ENCODE results near the gene TRHDE.

The TRHDE gene

DNA sequence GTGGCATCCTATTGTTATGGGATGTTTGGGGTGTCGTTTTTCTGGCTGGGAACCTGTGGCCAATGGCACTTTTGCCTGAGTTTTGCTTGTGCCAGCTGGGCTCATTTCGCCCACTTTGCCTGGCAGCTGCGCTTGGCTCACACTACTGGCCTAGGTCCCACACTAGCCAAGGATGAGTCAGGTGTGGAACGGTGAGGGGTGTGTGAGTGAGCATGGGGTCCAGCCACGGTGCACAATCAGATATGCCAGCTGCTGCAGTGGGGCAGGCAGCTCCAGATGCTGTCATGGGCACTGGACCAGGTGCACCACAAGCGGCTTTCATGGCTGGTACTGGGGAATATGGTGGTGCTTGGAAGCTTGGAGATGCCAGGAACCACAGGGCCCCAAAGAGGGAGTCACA is 21.5 kb downstream of the TRHDE start:
- H3K9ac ChIP-seq (ENCODE audit: insufficient read length, low read depth): no peak overlapping the region
- TF ChIP-seq YY1 (IDR thresholded peaks at IDR 0.05; ENCODE audit: insufficient read depth, insufficient read length): no peak
- no peak for TF ChIP-seq ZNF274 (IDR thresholded peaks at IDR 0.05; ENCODE audit: low read depth, low read length)
- TF ChIP-seq SUZ12 (IDR thresholded peaks at IDR 0.05; ENCODE audit: extremely low read depth, insufficient read depth, insufficient read length): no peak
- H3K4me3 ChIP-seq (ENCODE audit: insufficient read length, low read depth): no peak overlapping the region
- no peaks in the 10 kb centered on the region for H3K27me3 ChIP-seq (ENCODE audit: insufficient read depth, insufficient read length)
- H3K4me1 ChIP-seq (ENCODE audit: insufficient read depth, insufficient read length): no peaks in the 10 kb centered on the region
- no peaks in the 10 kb centered on the region for H3K9me3 ChIP-seq (ENCODE audit: insufficient read depth, low read length)
- no peaks in the 10 kb centered on the region for H3K36me3 ChIP-seq (ENCODE audit: insufficient read depth, insufficient read length, low read length)
- no peak for DNase-seq (ENCODE audit: low read depth, low spot score)

- Histone ChIP-seq H3K4me1 (ENCODE audit: insufficient read depth, insufficient read length) (no peaks in the 10 kb centered on the region), H3K36me3 (ENCODE audit: insufficient read depth, insufficient read length, low read length) (no peaks in the 10 kb centered on the region), H3K9ac (ENCODE audit: insufficient read length, low read depth) (no peak overlapping the region), H3K27me3 (ENCODE audit: insufficient read depth, insufficient read length) (no peaks in the 10 kb centered on the region), H3K9me3 (ENCODE audit: insufficient read depth, low read length) (no peaks in the 10 kb centered on the region), H3K4me3 (ENCODE audit: insufficient read length, low read depth) (no peak overlapping the region)
- no peak for TF ChIP-seq YY1 (IDR thresholded peaks at IDR 0.05; ENCODE audit: insufficient read depth, insufficient read length)
- TF ChIP-seq SUZ12 (IDR thresholded peaks at IDR 0.05; ENCODE audit: extremely low read depth, insufficient read depth, insufficient read length): no peak
- TF ChIP-seq ZNF274 (IDR thresholded peaks at IDR 0.05; ENCODE audit: low read depth, low read length): no peak
- DNase-seq (ENCODE audit: low read depth, low spot score): no peak
These were observed 22.9 kb downstream of the TRHDE start for GRCh38 chr12:72295101-72295500.

- TF ChIP-seq ZNF274 (IDR thresholded peaks at IDR 0.05; ENCODE audit: low read depth, low read length) (no peak), SUZ12 (IDR thresholded peaks at IDR 0.05; ENCODE audit: extremely low read depth, insufficient read depth, insufficient read length) (no peak), YY1 (IDR thresholded peaks at IDR 0.05; ENCODE audit: insufficient read depth, insufficient read length) (no peak)
- DNase-seq (ENCODE audit: low read depth, low spot score): no peak
- no peaks in the 10 kb centered on the region for H3K27me3 ChIP-seq (ENCODE audit: insufficient read depth, insufficient read length)
- no peak overlapping the region for H3K9ac ChIP-seq (ENCODE audit: insufficient read length, low read depth)
- H3K36me3 ChIP-seq (ENCODE audit: insufficient read depth, insufficient read length, low read length): no peaks in the 10 kb centered on the region
- H3K9me3 ChIP-seq (ENCODE audit: insufficient read depth, low read length): no peaks in the 10 kb centered on the region
- no peaks in the 10 kb centered on the region for H3K4me1 ChIP-seq (ENCODE audit: insufficient read depth, insufficient read length)
- no peak overlapping the region for H3K4me3 ChIP-seq (ENCODE audit: insufficient read length, low read depth)
These were observed 23.6 kb downstream of the TRHDE start for GRCh38 chr12:72295744-72296143.

GRCh38 chr12:72296389-72296788 is 24.2 kb downstream of the TRHDE start:
- DNase-seq (ENCODE audit: low read depth, low spot score): no peak
- no peak overlapping the region for H3K4me3 ChIP-seq (ENCODE audit: insufficient read length, low read depth)
- no peaks in the 10 kb centered on the region for H3K4me1 ChIP-seq (ENCODE audit: insufficient read depth, insufficient read length)
- no peak for TF ChIP-seq ZNF274 (IDR thresholded peaks at IDR 0.05; ENCODE audit: low read depth, low read length)
- no peak for TF ChIP-seq YY1 (IDR thresholded peaks at IDR 0.05; ENCODE audit: insufficient read depth, insufficient read length)
- no peak for TF ChIP-seq SUZ12 (IDR thresholded peaks at IDR 0.05; ENCODE audit: extremely low read depth, insufficient read depth, insufficient read length)
- no peaks in the 10 kb centered on the region for H3K36me3 ChIP-seq (ENCODE audit: insufficient read depth, insufficient read length, low read length)
- H3K27me3 ChIP-seq (ENCODE audit: insufficient read depth, insufficient read length): no peaks in the 10 kb centered on the region
- no peak overlapping the region for H3K9ac ChIP-seq (ENCODE audit: insufficient read length, low read depth)
- no peaks in the 10 kb centered on the region for H3K9me3 ChIP-seq (ENCODE audit: insufficient read depth, low read length)

- no peaks in the 10 kb centered on the region for H3K4me1 ChIP-seq (ENCODE audit: insufficient read depth, insufficient read length)
- H3K27me3 ChIP-seq (ENCODE audit: insufficient read depth, insufficient read length): no peaks in the 10 kb centered on the region
- no peak overlapping the region for H3K4me3 ChIP-seq (ENCODE audit: insufficient read length, low read depth)
- TF ChIP-seq ZNF274 (IDR thresholded peaks at IDR 0.05; ENCODE audit: low read depth, low read length) (no peak), YY1 (IDR thresholded peaks at IDR 0.05; ENCODE audit: insufficient read depth, insufficient read length) (no peak), SUZ12 (IDR thresholded peaks at IDR 0.05; ENCODE audit: extremely low read depth, insufficient read depth, insufficient read length) (no peak)
- H3K9me3 ChIP-seq (ENCODE audit: insufficient read depth, low read length): no peaks in the 10 kb centered on the region
- no peaks in the 10 kb centered on the region for H3K36me3 ChIP-seq (ENCODE audit: insufficient read depth, insufficient read length, low read length)
- no peak overlapping the region for H3K9ac ChIP-seq (ENCODE audit: insufficient read length, low read depth)
- no peak for DNase-seq (ENCODE audit: low read depth, low spot score)
These were observed 25.5 kb downstream of the TRHDE start for GRCh38 chr12:72297666-72298065.

GRCh38 chr12:72300728-72301127 is 28.6 kb downstream of the TRHDE start:
- TF ChIP-seq ZNF274 (IDR thresholded peaks at IDR 0.05; ENCODE audit: low read depth, low read length) (no peak), SUZ12 (IDR thresholded peaks at IDR 0.05; ENCODE audit: extremely low read depth, insufficient read depth, insufficient read length) (no peak), YY1 (IDR thresholded peaks at IDR 0.05; ENCODE audit: insufficient read depth, insufficient read length) (no peak)

GRCh38 chr12:72304751-72305150 is 32.6 kb downstream of the TRHDE start:
- H3K27me3 ChIP-seq (ENCODE audit: insufficient read depth, insufficient read length): no peaks in the 10 kb centered on the region
- H3K36me3 ChIP-seq (ENCODE audit: insufficient read depth, insufficient read length, low read length): no peaks in the 10 kb centered on the region
- DNase-seq (ENCODE audit: low read depth, low spot score): no peak
- H3K9ac ChIP-seq (ENCODE audit: insufficient read length, low read depth): no peak overlapping the region
- TF ChIP-seq ZNF274 (IDR thresholded peaks at IDR 0.05; ENCODE audit: low read depth, low read length): no peak
- TF ChIP-seq SUZ12 (IDR thresholded peaks at IDR 0.05; ENCODE audit: extremely low read depth, insufficient read depth, insufficient read length): no peak
- no peak for TF ChIP-seq YY1 (IDR thresholded peaks at IDR 0.05; ENCODE audit: insufficient read depth, insufficient read length)
- H3K9me3 ChIP-seq (ENCODE audit: insufficient read depth, low read length): no peaks in the 10 kb centered on the region
- H3K4me3 ChIP-seq (ENCODE audit: insufficient read length, low read depth): no peak overlapping the region
- H3K4me1 ChIP-seq (ENCODE audit: insufficient read depth, insufficient read length): no peaks in the 10 kb centered on the region

More at GRCh38 chr12:72300728-72301127, 28.6 kb downstream of the TRHDE start:
- no peaks in the 10 kb centered on the region for H3K9me3 ChIP-seq (ENCODE audit: insufficient read depth, low read length)
- H3K9ac ChIP-seq (ENCODE audit: insufficient read length, low read depth): no peak overlapping the region
- no peak overlapping the region for H3K4me3 ChIP-seq (ENCODE audit: insufficient read length, low read depth)
- no peaks in the 10 kb centered on the region for H3K36me3 ChIP-seq (ENCODE audit: insufficient read depth, insufficient read length, low read length)
- H3K4me1 ChIP-seq (ENCODE audit: insufficient read depth, insufficient read length): no peaks in the 10 kb centered on the region
- H3K27me3 ChIP-seq (ENCODE audit: insufficient read depth, insufficient read length): no peaks in the 10 kb centered on the region
- no peak for DNase-seq (ENCODE audit: low read depth, low spot score)
